ENCODE data around the gene SDK1.

SDK1 gene

GRCh38 chr7:4181446-4181845, 880.4 kb downstream of the SDK1 start:
- TF ChIP-seq CTCF (IDR thresholded peaks at IDR 0.05; ENCODE audit: low read depth, low read length): no peak
- H3K36me3 ChIP-seq: no peaks in the 10 kb centered on the region
- no peak for DNase-seq
- H3K9me3 ChIP-seq (ENCODE audit: severe bottlenecking): no peaks in the 10 kb centered on the region
- no peak overlapping the region for H3K27ac ChIP-seq
- no peak overlapping the region for H3K4me3 ChIP-seq (ENCODE audit: low read depth, low read length)
- no peaks in the 10 kb centered on the region for H3K27me3 ChIP-seq (ENCODE audit: insufficient read depth, low read depth, severe bottlenecking)

GRCh38 chr7:4182605-4183300, 881.7 kb downstream of the SDK1 start:
- no peaks in the 10 kb centered on the region for H3K36me3 ChIP-seq
- no peak overlapping the region for H3K27ac ChIP-seq
- H3K27me3 ChIP-seq (ENCODE audit: insufficient read depth, low read depth, severe bottlenecking): no peaks in the 10 kb centered on the region
- TF ChIP-seq CTCF (IDR thresholded peaks at IDR 0.05; ENCODE audit: low read depth, low read length): no peak
- no peak overlapping the region for H3K4me3 ChIP-seq (ENCODE audit: low read depth, low read length)
- DNase-seq: no peak
- H3K9me3 ChIP-seq (ENCODE audit: severe bottlenecking): no peaks in the 10 kb centered on the region

GRCh38 chr7:4184653-4185052, 883.6 kb downstream of the SDK1 start:
- TF ChIP-seq CTCF (IDR thresholded peaks at IDR 0.05; ENCODE audit: low read depth, low read length): no peak
- Histone ChIP-seq H3K4me3 (ENCODE audit: low read depth, low read length) (no peak overlapping the region), H3K9me3 (ENCODE audit: severe bottlenecking) (no peaks in the 10 kb centered on the region), H3K27me3 (ENCODE audit: insufficient read depth, low read depth, severe bottlenecking) (no peaks in the 10 kb centered on the region), H3K27ac (no peak overlapping the region), H3K36me3 (no peaks in the 10 kb centered on the region)
- DNase-seq: no peak

- H3K9me3 ChIP-seq (ENCODE audit: severe bottlenecking): no peaks in the 10 kb centered on the region
- no peak for DNase-seq
- H3K36me3 ChIP-seq: no peaks in the 10 kb centered on the region
- H3K27me3 ChIP-seq (ENCODE audit: insufficient read depth, low read depth, severe bottlenecking): no peaks in the 10 kb centered on the region
- no peak overlapping the region for H3K27ac ChIP-seq
- H3K4me3 ChIP-seq (ENCODE audit: low read depth, low read length): no peak overlapping the region
- TF ChIP-seq CTCF (IDR thresholded peaks at IDR 0.05; ENCODE audit: low read depth, low read length): no peak
These were observed 884.1 kb downstream of the SDK1 start for GRCh38 chr7:4185136-4185535.

GRCh38 chr7:4185721-4186512, 884.9 kb downstream of the SDK1 start:
- DNase-seq: no peak
- Histone ChIP-seq H3K27ac (no peak overlapping the region), H3K4me3 (ENCODE audit: low read depth, low read length) (no peak overlapping the region), H3K9me3 (ENCODE audit: severe bottlenecking) (no peaks in the 10 kb centered on the region), H3K36me3 (no peaks in the 10 kb centered on the region), H3K27me3 (ENCODE audit: insufficient read depth, low read depth, severe bottlenecking) (no peaks in the 10 kb centered on the region)
- TF ChIP-seq CTCF (IDR thresholded peaks at IDR 0.05; ENCODE audit: low read depth, low read length): no peak
